ENCODE results near the gene ATP2B1.

The ATP2B1 gene

GRCh38 chr12:89556976-89557375 lies 151.7 kb downstream of the ATP2B1 start:
- no peaks in the 10 kb centered on the region for H3K36me3 ChIP-seq (ENCODE audit: insufficient read depth, low read length)
- TF ChIP-seq EZH2phosphoT487 (IDR thresholded peaks at IDR 0.05; ENCODE audit: borderline replicate concordance), result no peak
- TF ChIP-seq, protein P1, sequence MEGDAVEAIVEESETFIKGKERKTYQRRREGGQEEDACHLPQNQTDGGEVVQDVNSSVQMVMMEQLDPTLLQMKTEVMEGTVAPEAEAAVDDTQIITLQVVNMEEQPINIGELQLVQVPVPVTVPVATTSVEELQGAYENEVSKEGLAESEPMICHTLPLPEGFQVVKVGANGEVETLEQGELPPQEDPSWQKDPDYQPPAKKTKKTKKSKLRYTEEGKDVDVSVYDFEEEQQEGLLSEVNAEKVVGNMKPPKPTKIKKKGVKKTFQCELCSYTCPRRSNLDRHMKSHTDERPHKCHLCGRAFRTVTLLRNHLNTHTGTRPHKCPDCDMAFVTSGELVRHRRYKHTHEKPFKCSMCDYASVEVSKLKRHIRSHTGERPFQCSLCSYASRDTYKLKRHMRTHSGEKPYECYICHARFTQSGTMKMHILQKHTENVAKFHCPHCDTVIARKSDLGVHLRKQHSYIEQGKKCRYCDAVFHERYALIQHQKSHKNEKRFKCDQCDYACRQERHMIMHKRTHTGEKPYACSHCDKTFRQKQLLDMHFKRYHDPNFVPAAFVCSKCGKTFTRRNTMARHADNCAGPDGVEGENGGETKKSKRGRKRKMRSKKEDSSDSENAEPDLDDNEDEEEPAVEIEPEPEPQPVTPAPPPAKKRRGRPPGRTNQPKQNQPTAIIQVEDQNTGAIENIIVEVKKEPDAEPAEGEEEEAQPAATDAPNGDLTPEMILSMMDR (conservative IDR thresholded peaks at IDR 0.05; ENCODE audit: low read length), result no peak
- no peaks in the 10 kb centered on the region for H3K27me3 ChIP-seq (ENCODE audit: insufficient read depth, low read length, poor library complexity, severe bottlenecking)
- no peak overlapping the region for H3K4me3 ChIP-seq (ENCODE audit: low read length, poor library complexity, severe bottlenecking)
- no peaks in the 10 kb centered on the region for H4K20me1 ChIP-seq (ENCODE audit: insufficient read depth, low read length, poor library complexity, severe bottlenecking)
- H3K4me2 ChIP-seq (ENCODE audit: low read depth, low read length, poor library complexity, severe bottlenecking), result no peak overlapping the region
- no peak overlapping the region for H2AFZ ChIP-seq (ENCODE audit: low read length)
- H3F3A ChIP-seq (ENCODE audit: low read depth), result no peaks in the 10 kb centered on the region
- H3K9me3 ChIP-seq (ENCODE audit: insufficient read depth, low read depth, low read length), result no peaks in the 10 kb centered on the region
- no peaks in the 10 kb centered on the region for H3K79me2 ChIP-seq (ENCODE audit: insufficient read depth, low read length)
- no peak overlapping the region for H3K9ac ChIP-seq (ENCODE audit: low read depth, low read length, poor library complexity, severe bottlenecking)
- no peaks in the 10 kb centered on the region for H3K9me2 ChIP-seq (replicated peaks; ENCODE audit: low read depth, low read length)
- no peaks in the 10 kb centered on the region for H3K4me1 ChIP-seq (ENCODE audit: insufficient read depth, low read length, poor library complexity, severe bottlenecking)

- Histone ChIP-seq H3K79me2 (ENCODE audit: insufficient read depth, low read length) (no peaks in the 10 kb centered on the region), H3K27me3 (ENCODE audit: insufficient read depth, low read length, poor library complexity, severe bottlenecking) (no peaks in the 10 kb centered on the region), H3K4me1 (ENCODE audit: insufficient read depth, low read length, poor library complexity, severe bottlenecking) (no peaks in the 10 kb centered on the region), H3K36me3 (ENCODE audit: insufficient read depth, low read length) (no peaks in the 10 kb centered on the region), H3K9me2 (replicated peaks; ENCODE audit: low read depth, low read length) (no peaks in the 10 kb centered on the region), H3K9me3 (ENCODE audit: insufficient read depth, low read depth, low read length) (no peaks in the 10 kb centered on the region), H3K4me3 (ENCODE audit: low read length, poor library complexity, severe bottlenecking) (no peak overlapping the region), H3F3A (ENCODE audit: low read depth) (no peaks in the 10 kb centered on the region), H4K20me1 (ENCODE audit: insufficient read depth, low read length, poor library complexity, severe bottlenecking) (no peaks in the 10 kb centered on the region), H2AFZ (ENCODE audit: low read length) (no peak overlapping the region), H3K9ac (ENCODE audit: low read depth, low read length, poor library complexity, severe bottlenecking) (no peak overlapping the region), H3K4me2 (ENCODE audit: low read depth, low read length, poor library complexity, severe bottlenecking) (no peak overlapping the region)
- TF ChIP-seq, protein P1 (conservative IDR thresholded peaks at IDR 0.05; ENCODE audit: low read length), result no peak
- no peak for TF ChIP-seq EZH2phosphoT487 (IDR thresholded peaks at IDR 0.05; ENCODE audit: borderline replicate concordance)
These were observed 156.3 kb downstream of the ATP2B1 start for GRCh38 chr12:89552376-89552775.

DNA sequence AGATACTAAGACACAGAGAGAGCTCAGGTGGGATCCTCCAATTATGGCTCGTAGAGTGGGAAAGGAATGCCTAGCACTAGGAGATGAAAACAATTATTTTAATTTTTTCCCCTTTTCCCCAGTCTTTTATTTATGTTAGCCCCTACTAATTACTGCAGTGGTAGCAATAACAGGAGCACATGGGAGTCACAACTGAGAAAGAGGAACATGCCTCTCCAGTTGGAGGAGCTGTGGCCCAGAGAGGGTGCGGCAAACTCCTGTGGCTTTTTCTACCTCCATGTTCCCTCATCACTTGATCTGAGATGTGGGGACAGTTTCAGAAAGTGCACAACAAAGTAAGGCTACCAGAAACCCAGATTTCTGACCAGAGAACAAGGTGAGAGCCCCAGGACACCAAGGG lies 156.9 kb downstream of the ATP2B1 start:
- Histone ChIP-seq H3K4me3 (ENCODE audit: low read length, poor library complexity, severe bottlenecking) (no peak overlapping the region), H3K4me1 (ENCODE audit: insufficient read depth, low read length, poor library complexity, severe bottlenecking) (no peaks in the 10 kb centered on the region), H3K36me3 (ENCODE audit: insufficient read depth, low read length) (no peaks in the 10 kb centered on the region), H2AFZ (ENCODE audit: low read length) (no peak overlapping the region), H3K9ac (ENCODE audit: low read depth, low read length, poor library complexity, severe bottlenecking) (no peak overlapping the region), H3F3A (ENCODE audit: low read depth) (no peaks in the 10 kb centered on the region), H4K20me1 (ENCODE audit: insufficient read depth, low read length, poor library complexity, severe bottlenecking) (no peaks in the 10 kb centered on the region), H3K9me3 (ENCODE audit: insufficient read depth, low read depth, low read length) (no peaks in the 10 kb centered on the region), H3K9me2 (replicated peaks; ENCODE audit: low read depth, low read length) (no peaks in the 10 kb centered on the region), H3K27me3 (ENCODE audit: insufficient read depth, low read length, poor library complexity, severe bottlenecking) (no peaks in the 10 kb centered on the region), H3K79me2 (ENCODE audit: insufficient read depth, low read length) (no peaks in the 10 kb centered on the region), H3K4me2 (ENCODE audit: low read depth, low read length, poor library complexity, severe bottlenecking) (no peak overlapping the region)
- no peak for TF ChIP-seq EZH2phosphoT487 (IDR thresholded peaks at IDR 0.05; ENCODE audit: borderline replicate concordance)
- TF ChIP-seq, protein P1 (conservative IDR thresholded peaks at IDR 0.05; ENCODE audit: low read length), result no peak
